ENCODE results near the gene MICAL3.

- TF ChIP-seq CTCF (IDR thresholded peaks at IDR 0.05; ENCODE audit: low read depth, low read length) (no peak), EZH2phosphoT487 (IDR thresholded peaks at IDR 0.05; ENCODE audit: low read depth) (no peak)
Observed at GRCh38 chr22:17866127-17866526, 158.2 kb downstream of the MICAL3 start.

Measured in OCI-LY3 (cell line).